H1 (cell line): ENCODE results near the gene COX7C. TPM values are rescaled to one million over a fixed set of nuclear protein-coding genes. Genes with fewer than 3 reads are reported as not detected.

Source experiments
- CHD7 ChIP-seq: fragments of 300-600 bp; sonication (generic); IDR thresholded peaks from 2 replicates; pipeline ENCODE4 v1.7.1; 2012; ENCODE audit warnings: low read length, moderate library complexity, mild to moderate bottlenecking, inconsistent platforms; ENCODE audit not compliant: insufficient replicate concordance
- EGR1 ChIP-seq: IDR thresholded peaks from 2 replicates; pipeline ENCODE4 v1.6.1; 2011; ENCODE audit warnings: low read depth, low read length, borderline replicate concordance
- MAFK ChIP-seq: IDR thresholded peaks from 2 replicates; pipeline ENCODE4 v1.6.1; 2012; ENCODE audit warnings: low read depth, mild to moderate bottlenecking, improper control_type of control experiment, low read length
- polyA plus RNA-seq, 7 experiments: library from polyadenylated mRNA; depleted of rRNA in 3 of 7; stranded (reverse) in 5 of 7; unstranded in 2 of 7; fragments of >200 nt in 5 of 7; fragments of 200-250 nt in 2 of 7; gene quantifications; 1 replicate in 5 of 7; 2 replicates in 1 of 7; 4 replicates in 1 of 7; pipeline versions ENCODE4 v1.2.1 to v1.2.3, GENCODE V29; 2011 to 2013; ENCODE audit warnings: missing spikeins in 2 of 7, mixed read lengths in 2 of 7
- total RNA-seq: library from RNA; stranded (reverse); fragmentation: NEBNext Ultra II Directional; extraction: Animal tissue kit (Norgen Biotek cat#: 25700); gene quantifications from 2 replicates; pipeline ENCODE4 v1.2.1, GENCODE V29; 2021

Gene COX7C
- total and polyA plus RNA-seq, 2 of the 8 experiments (the other 6 are each of a cell fraction or from before 2014, with no cell fraction given), result 1,059 to 1,207 TPM

- TF ChIP-seq CHD7, result peak; percentile 95
- TF ChIP-seq EGR1, result no peak
- no peak for TF ChIP-seq MAFK
These were observed 23.3 kb downstream of the COX7C start (continued) for GRCh38 chr5:86640998-86641397.
